OCI-LY7 (cell line): ENCODE measurements around the gene EMCN. TPM values are rescaled to one million over a fixed set of nuclear protein-coding genes. Genes with fewer than 3 reads are reported as not detected.

Experiments
- BruUV-seq: library from RNA; stranded (reverse); fragments of 400-500 nt; replicated peaks from 2 replicates; lab custom pipeline; 2021; lab: Mats Ljungman, UMichigan
- CTCF ChIA-PET: fragments of 300-600 bp; sonication (Branson Sonifier 250); formaldehyde crosslinking; loops from one replicate; lab custom pipeline; 2022; ENCODE audit warnings: antibody characterized with exemption; ENCODE audit not compliant: unreplicated experiment; lab: Charles Lee
- POLR2A ChIA-PET: fragments of 300-600 bp; sonication (Branson Sonifier 250); formaldehyde crosslinking; loops from one replicate; lab custom pipeline; 2022; ENCODE audit warnings: antibody characterized with exemption; lab: Charles Lee
- DNase-seq: peaks from one replicate; pipeline ENCODE4 v3.0.0-alpha.2; 2015; ENCODE audit warnings: low spot score
- H2AFZ ChIP-seq: fragments of 200-600 bp; sonication (generic), shearing (Covaris generic); 2 replicates; pipeline ENCODE4 v1.6.1; 2014; ENCODE audit warnings: mild to moderate bottlenecking, antibody characterized with exemption, low read length, moderate library complexity
- H3K27ac ChIP-seq: fragments of 200-600 bp; sonication (generic); 2 replicates; pipeline ENCODE4 v1.5.1; 2014; ENCODE audit warnings: mixed run types, low read depth, mild to moderate bottlenecking, moderate library complexity, low read length, inconsistent platforms; ENCODE audit not compliant: poor library complexity, severe bottlenecking
- H3K36me3 ChIP-seq: fragments of 200-600 bp; sonication (generic); 2 replicates; pipeline ENCODE4 v1.6.1; 2014; ENCODE audit warnings: mild to moderate bottlenecking, antibody characterized with exemption, low read length, moderate library complexity, mixed read lengths; ENCODE audit not compliant: insufficient read depth
- H3K4me1 ChIP-seq: fragments of 200-600 bp; sonication (generic); 2 replicates; pipeline ENCODE4 v1.5.1; 2014; ENCODE audit warnings: mild to moderate bottlenecking, low read length; ENCODE audit not compliant: insufficient read depth, poor library complexity, severe bottlenecking
- H3K4me2 ChIP-seq: fragments of 200-600 bp; sonication (generic); 2 replicates; pipeline ENCODE4 v1.6.1; 2014; ENCODE audit warnings: mild to moderate bottlenecking, low read length
- H3K4me3 ChIP-seq: fragments of 200-600 bp; sonication (generic); 2 replicates; pipeline ENCODE4 v1.5.1; 2014; ENCODE audit warnings: mild to moderate bottlenecking, low read depth, low read length; ENCODE audit not compliant: poor library complexity, severe bottlenecking
- H3K79me2 ChIP-seq: fragments of 200-600 bp; sonication (generic); 2 replicates; pipeline ENCODE4 v1.6.1; 2016; ENCODE audit warnings: low read depth, mild to moderate bottlenecking, low read length, moderate library complexity, mixed read lengths; ENCODE audit not compliant: insufficient read depth
- H3K9me2 ChIP-seq: fragments of 200-600 bp; sonication (generic); 2 replicates; pipeline ENCODE4 v1.6.1; 2016; ENCODE audit warnings: mild to moderate bottlenecking, low read length, mixed read lengths; ENCODE audit not compliant: insufficient read depth
- H3K9me3 ChIP-seq: fragments of 200-600 bp; sonication (generic); 2 replicates; pipeline ENCODE4 v1.6.1; 2014; ENCODE audit warnings: mild to moderate bottlenecking, mixed run types, low read length, mixed read lengths
- H4K20me1 ChIP-seq: fragments of 200-600 bp; sonication (generic); 2 replicates; pipeline ENCODE4 v1.6.1; 2014; ENCODE audit warnings: mild to moderate bottlenecking, antibody characterized with exemption, low read length, moderate library complexity, mixed read lengths; ENCODE audit not compliant: insufficient read depth
- CTCF ChIP-seq: fragments of 200-600 bp; sonication (generic); conservative IDR thresholded peaks from 2 replicates; pipeline ENCODE4 v1.5.1; 2014; ENCODE audit warnings: mild to moderate bottlenecking, antibody characterized with exemption, low read length, moderate library complexity, mixed read lengths
- EZH2phosphoT487 ChIP-seq: fragments of 200-600 bp; sonication (generic); IDR thresholded peaks from 2 replicates; pipeline ENCODE4 v1.6.1; 2018; ENCODE audit warnings: low read depth, borderline replicate concordance, mild to moderate bottlenecking, mixed run types, antibody characterized with exemption, low read length, moderate library complexity, mixed read lengths
- intact Hi-C: fragments of 100-400 bp; cut with micrococcal nuclease; formaldehyde crosslinking; loops from one replicate; pipeline ENCODE4 v1.10.0; 2022; ENCODE audit not compliant: unreplicated experiment
- total RNA-seq, 2 experiments: library from RNA; depleted of rRNA in 1 of 2; stranded (reverse); fragments of >200 nt in 1 of 2; shearing (Covaris generic) in 1 of 2; gene quantifications; 2 replicates each; pipeline ENCODE4 v1.2.3, GENCODE V29; 2014 to 2022

Gene EMCN
- total RNA-seq, 2 experiments from 2014 or later = not detected

DNA sequence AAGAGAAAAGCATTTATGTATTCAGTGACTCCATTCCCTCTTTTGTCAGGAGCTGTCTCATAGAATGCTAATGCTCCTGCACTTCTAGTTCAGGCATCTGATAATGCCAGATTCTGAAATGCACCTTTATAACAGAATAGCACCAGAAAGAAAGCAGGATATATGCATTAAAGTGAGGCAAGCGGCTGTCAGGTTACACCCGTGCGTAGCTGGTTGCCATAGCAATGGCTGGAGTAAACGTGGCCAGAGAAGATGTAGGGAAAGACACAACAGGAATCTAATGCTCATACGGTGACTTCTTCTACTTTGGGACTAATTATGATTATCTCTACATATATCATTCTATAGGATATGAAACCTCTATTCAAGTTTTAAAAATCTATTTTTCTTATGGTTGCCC lies 5.9 kb downstream of the EMCN start:
- intact Hi-C loops = no loop called here
- H3K79me2 ChIP-seq = no peaks in the 10 kb centered on the region
- no peaks in the 10 kb centered on the region for H4K20me1 ChIP-seq
- H3K4me3 ChIP-seq = no peak overlapping the region
- CTCF ChIA-PET = no interaction called here
- no TSS peak for BruUV-seq
- TF ChIP-seq EZH2phosphoT487 = no peak
- no peak overlapping the region for H3K4me2 ChIP-seq
- no peak overlapping the region for H2AFZ ChIP-seq
- H3K9me3 ChIP-seq = no peaks in the 10 kb centered on the region
- H3K4me1 ChIP-seq = no peaks in the 10 kb centered on the region
- POLR2A ChIA-PET = interaction anchor here (0.7 to 0.8 kb wide), 3 partner anchors 9 to 252 kb away, joined by 3 to 4 read pairs (median 3); no protein-coding TSS in a partner anchor
- no peak for DNase-seq
- no peak overlapping the region for H3K27ac ChIP-seq
- H3K36me3 ChIP-seq = no peaks in the 10 kb centered on the region
- no peaks in the 10 kb centered on the region for H3K9me2 ChIP-seq

- Histone ChIP-seq H3K4me3 (no peak overlapping the region), H3K79me2 (no peaks in the 10 kb centered on the region), H3K4me1 (no peaks in the 10 kb centered on the region), H4K20me1 (no peaks in the 10 kb centered on the region), H3K9me3 (no peaks in the 10 kb centered on the region), H2AFZ (no peak overlapping the region), H3K36me3 (no peaks in the 10 kb centered on the region), H3K9me2 (no peaks in the 10 kb centered on the region), H3K4me2 (no peak overlapping the region), H3K27ac (no peak overlapping the region)
- TF ChIP-seq CTCF (no peak), EZH2phosphoT487 (no peak)
- BruUV-seq = no TSS peak
- intact Hi-C loops = no loop called here
- ChIA-PET POLR2A (interaction anchor here (0.8 kb wide), 1 partner anchor 31 kb away, joined by 3 read pairs; no protein-coding TSS in a partner anchor), CTCF (no interaction called here)
- no peak for DNase-seq
Measured at GRCh38 chr4:100510551-100510950, 7.3 kb downstream of the EMCN start.

GRCh38 chr4:100509386-100509785 lies 8.4 kb downstream of the EMCN start:
- Histone ChIP-seq H4K20me1 (no peaks in the 10 kb centered on the region), H3K9me2 (no peaks in the 10 kb centered on the region), H3K36me3 (no peaks in the 10 kb centered on the region), H3K9me3 (no peaks in the 10 kb centered on the region), H2AFZ (no peak overlapping the region), H3K4me3 (no peak overlapping the region), H3K4me1 (no peaks in the 10 kb centered on the region), H3K27ac (no peak overlapping the region), H3K79me2 (no peaks in the 10 kb centered on the region), H3K4me2 (no peak overlapping the region)
- ChIA-PET CTCF (no interaction called here), POLR2A (no interaction called here)
- TF ChIP-seq CTCF (no peak), EZH2phosphoT487 (no peak)
- DNase-seq = no peak
- intact Hi-C loops = no loop called here
- BruUV-seq = no TSS peak
